Caco-2 (cell line): ENCODE measurements around the gene PPAN. TPM values are rescaled to one million over a fixed set of nuclear protein-coding genes. Genes with fewer than 3 reads are reported as not detected.

Experiments
- BruUV-seq: library from RNA; stranded (reverse); fragments of 400-500 nt; replicated peaks from 2 replicates; lab custom pipeline; 2021; lab: Mats Ljungman, UMichigan
- CTCF ChIA-PET: fragments of 300-600 bp; sonication (Branson Sonifier 250); formaldehyde crosslinking; loops from one replicate; lab custom pipeline; 2022; ENCODE audit warnings: antibody characterized with exemption; lab: Charles Lee
- POLR2A ChIA-PET: fragments of 300-600 bp; sonication (Branson Sonifier 250); formaldehyde crosslinking; loops from one replicate; lab custom pipeline; 2022; ENCODE audit warnings: antibody characterized with exemption; lab: Charles Lee
- DNase-seq, 2 experiments: peaks; one replicate each; pipeline versions ENCODE4 v3.0.0 to v3.0.0-alpha.2; 2020 to 2022
- H3K27me3 ChIP-seq: replicated peaks from 2 replicates; pipeline ENCODE4 v1.6.0; 2011; ENCODE audit warnings: low read length; ENCODE audit not compliant: control insufficient read depth, insufficient read depth
- H3K36me3 ChIP-seq: 2 replicates; pipeline ENCODE4 v1.5.1; 2011; ENCODE audit warnings: low read length; ENCODE audit not compliant: control insufficient read depth, insufficient read depth
- H3K4me1 ChIP-seq: fragments of 250-450 bp; sonication (Bioruptor Pico); 2 replicates; pipeline ENCODE4 v1.5.1; 2020; ENCODE audit warnings: mild to moderate bottlenecking
- H3K4me3 ChIP-seq: 2 replicates; pipeline ENCODE4 v1.5.1; 2011; ENCODE audit warnings: low read depth, mild to moderate bottlenecking, control low read depth, low read length
- H3K9me3 ChIP-seq: fragments of 250-450 bp; sonication (Bioruptor Pico); 2 replicates; pipeline ENCODE4 v1.5.1; 2020; ENCODE audit warnings: mild to moderate bottlenecking, moderate library complexity
- H3K27ac Mint-ChIP-seq: one replicate; pipeline ENCODE4 v1.8.0; 2022; ENCODE audit warnings: mixed read lengths; ENCODE audit not compliant: unreplicated experiment
- H3K27me3 Mint-ChIP-seq: one replicate; pipeline ENCODE4 v1.8.0; 2022; ENCODE audit warnings: mixed read lengths; ENCODE audit not compliant: insufficient read depth, unreplicated experiment
- H3K36me3 Mint-ChIP-seq: one replicate; pipeline ENCODE4 v1.8.0; 2022; ENCODE audit warnings: mild to moderate bottlenecking, mixed read lengths; ENCODE audit not compliant: insufficient read depth, unreplicated experiment
- H3K4me1 Mint-ChIP-seq: one replicate; pipeline ENCODE4 v1.8.0; 2022; ENCODE audit warnings: low read depth, mixed read lengths; ENCODE audit not compliant: unreplicated experiment
- H3K4me3 Mint-ChIP-seq: one replicate; pipeline ENCODE4 v1.8.0; 2022; ENCODE audit warnings: mild to moderate bottlenecking, moderate library complexity, mixed read lengths; ENCODE audit not compliant: unreplicated experiment
- H3K9me3 Mint-ChIP-seq: one replicate; pipeline ENCODE4 v1.8.0; 2022; ENCODE audit warnings: mixed read lengths; ENCODE audit not compliant: unreplicated experiment
- intact Hi-C: fragments of 100-400 bp; cut with micrococcal nuclease; formaldehyde crosslinking; loops from one replicate; pipeline ENCODE4 v1.10.0; 2022; ENCODE audit not compliant: unreplicated experiment
- total RNA-seq: library from RNA; stranded (reverse); gene quantifications from 2 replicates; pipeline ENCODE4 v1.2.3, GENCODE V29; 2022
- TF ChIP-seq, protein P1 (sequence below), 2 experiments: fragments of 200-600 bp in 1 of 2; IDR thresholded peaks; 1 replicate in 1 of 2; 2 replicates in 1 of 2; pipeline versions ENCODE4 v1.5.1 to v1.8.0; 2011 to 2022; ENCODE audit warnings: antibody characterized with exemption in 1 of 2, control low read depth in 1 of 2, inconsistent platforms in 1 of 2, low read depth in 1 of 2, low read length in 1 of 2, mild to moderate bottlenecking in 1 of 2, moderate library complexity in 1 of 2; ENCODE audit not compliant: insufficient read depth in 1 of 2, severe bottlenecking in 1 of 2, unreplicated experiment in 1 of 2

The PPAN gene
- total RNA-seq, 1 experiment from 2014 or later: 62.8 TPM

DNA sequence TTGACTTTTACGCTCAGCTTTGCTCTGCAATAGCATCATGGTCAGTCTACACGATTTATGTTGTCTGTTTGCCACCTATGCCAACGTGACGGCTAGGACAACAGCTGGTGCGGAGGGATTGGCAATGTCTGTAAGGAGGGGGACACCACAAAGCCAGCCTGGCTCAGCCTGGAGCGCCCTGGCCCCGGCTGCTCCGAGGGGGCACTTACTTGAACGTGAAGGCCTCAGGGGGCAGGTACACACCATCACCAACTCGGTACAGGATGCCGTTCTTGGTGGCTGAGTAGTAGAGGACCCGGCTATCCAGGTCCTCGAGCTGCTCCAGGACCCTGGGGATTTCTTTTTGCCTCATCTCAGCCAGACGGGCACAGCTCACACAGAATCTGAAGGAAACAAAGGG lies 40.0 kb downstream of the PPAN start:
- peaks cover 89% of the 10 kb centered on the region for H3K36me3 Mint-ChIP-seq
- ChIA-PET CTCF (no interaction called here), POLR2A (no interaction called here)
- H3K9me3 ChIP-seq: no peaks in the 10 kb centered on the region
- H3K9me3 Mint-ChIP-seq: no peaks in the 10 kb centered on the region
- H3K36me3 ChIP-seq: 0 out of 2 replicates have a peak, but pooled peaks cover under 1% of the 10 kb centered on the region
- H3K4me3 ChIP-seq: no peak overlapping the region
- peak overlapping the region; percentile 32 for H3K27ac Mint-ChIP-seq
- intact Hi-C loops: no loop called here
- TF ChIP-seq, protein P1, sequence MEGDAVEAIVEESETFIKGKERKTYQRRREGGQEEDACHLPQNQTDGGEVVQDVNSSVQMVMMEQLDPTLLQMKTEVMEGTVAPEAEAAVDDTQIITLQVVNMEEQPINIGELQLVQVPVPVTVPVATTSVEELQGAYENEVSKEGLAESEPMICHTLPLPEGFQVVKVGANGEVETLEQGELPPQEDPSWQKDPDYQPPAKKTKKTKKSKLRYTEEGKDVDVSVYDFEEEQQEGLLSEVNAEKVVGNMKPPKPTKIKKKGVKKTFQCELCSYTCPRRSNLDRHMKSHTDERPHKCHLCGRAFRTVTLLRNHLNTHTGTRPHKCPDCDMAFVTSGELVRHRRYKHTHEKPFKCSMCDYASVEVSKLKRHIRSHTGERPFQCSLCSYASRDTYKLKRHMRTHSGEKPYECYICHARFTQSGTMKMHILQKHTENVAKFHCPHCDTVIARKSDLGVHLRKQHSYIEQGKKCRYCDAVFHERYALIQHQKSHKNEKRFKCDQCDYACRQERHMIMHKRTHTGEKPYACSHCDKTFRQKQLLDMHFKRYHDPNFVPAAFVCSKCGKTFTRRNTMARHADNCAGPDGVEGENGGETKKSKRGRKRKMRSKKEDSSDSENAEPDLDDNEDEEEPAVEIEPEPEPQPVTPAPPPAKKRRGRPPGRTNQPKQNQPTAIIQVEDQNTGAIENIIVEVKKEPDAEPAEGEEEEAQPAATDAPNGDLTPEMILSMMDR (IDR thresholded peaks at IDR 0.05; ENCODE audit: insufficient read depth in 1 of 2, low read depth in 1 of 2, low read length in 1 of 2, severe bottlenecking in 1 of 2, unreplicated experiment in 1 of 2): no peak
- H3K4me3 Mint-ChIP-seq: no peak overlapping the region
- no TSS peak for BruUV-seq
- H3K4me1 ChIP-seq: no peaks in the 10 kb centered on the region
- no peaks in the 10 kb centered on the region for H3K27me3 ChIP-seq
- H3K27me3 Mint-ChIP-seq: no peaks in the 10 kb centered on the region
- DNase-seq: no peak
- no peaks in the 10 kb centered on the region for H3K4me1 Mint-ChIP-seq

DNA sequence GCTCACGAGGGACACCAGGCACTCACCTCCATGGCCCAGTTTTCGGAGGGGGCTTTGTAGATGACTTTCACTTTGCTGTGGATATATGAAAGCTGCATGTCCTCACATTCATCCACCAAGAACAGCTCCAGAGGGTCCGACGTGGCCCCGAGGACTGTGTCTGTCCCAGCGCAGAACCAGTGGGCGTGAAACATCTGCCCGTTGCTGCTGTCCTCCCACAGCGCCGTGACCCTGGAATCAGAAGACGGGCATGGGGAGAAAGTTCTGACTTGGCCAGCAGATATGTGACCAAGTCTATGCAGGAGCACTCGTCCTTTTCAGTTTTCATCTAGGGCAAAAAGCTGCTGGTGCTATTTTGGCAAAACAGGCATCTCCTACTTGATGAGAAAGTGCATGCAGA lies 43.3 kb downstream of the PPAN start:
- POLR2A ChIA-PET: no interaction called here
- peaks cover 89% of the 10 kb centered on the region for H3K36me3 Mint-ChIP-seq
- no TSS peak for BruUV-seq
- TF ChIP-seq, protein P1 (IDR thresholded peaks at IDR 0.05; ENCODE audit: insufficient read depth in 1 of 2, low read depth in 1 of 2, low read length in 1 of 2, severe bottlenecking in 1 of 2, unreplicated experiment in 1 of 2): no peak
- no peak for DNase-seq
- no peaks in the 10 kb centered on the region for H3K4me1 ChIP-seq
- H3K4me3 Mint-ChIP-seq: no peak overlapping the region
- H3K4me1 Mint-ChIP-seq: no peaks in the 10 kb centered on the region
- no peaks in the 10 kb centered on the region for H3K27me3 ChIP-seq
- no peaks in the 10 kb centered on the region for H3K9me3 Mint-ChIP-seq
- H3K4me3 ChIP-seq: no peak overlapping the region
- intact Hi-C loops: no loop called here
- no peak overlapping the region for H3K27ac Mint-ChIP-seq
- no peaks in the 10 kb centered on the region for H3K9me3 ChIP-seq
- H3K36me3 ChIP-seq: peaks cover 2% of the 10 kb centered on the region; the same call in 1 of the 2 replicates
- H3K27me3 Mint-ChIP-seq: no peaks in the 10 kb centered on the region
- CTCF ChIA-PET: no interaction called here

DNA sequence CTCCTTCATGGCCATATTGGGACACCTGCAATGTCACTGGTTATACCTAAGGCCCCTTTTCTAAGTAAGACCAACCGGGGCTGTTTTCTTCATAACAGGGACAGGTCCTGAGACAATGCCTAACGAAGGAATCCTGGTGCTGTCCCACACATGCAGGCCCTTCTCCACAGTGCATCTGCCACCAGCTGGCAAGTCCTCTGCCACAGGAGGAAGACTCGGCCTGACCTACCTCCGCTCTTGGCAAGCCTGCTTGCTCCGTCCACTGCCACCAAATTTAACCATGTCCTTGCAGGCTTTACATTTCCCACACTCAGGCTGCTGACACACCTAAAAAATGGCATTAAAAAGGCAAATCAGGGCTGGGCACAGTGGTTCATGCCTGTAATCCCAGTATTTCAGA lies 45.4 kb downstream of the PPAN start:
- H3K36me3 ChIP-seq: peaks cover 2% of the 10 kb centered on the region; the same call in 1 of the 2 replicates
- H3K4me3 ChIP-seq: no peak overlapping the region
- CTCF ChIA-PET: no interaction called here
- no peak for DNase-seq
- H3K4me1 ChIP-seq: no peaks in the 10 kb centered on the region
- H3K27me3 ChIP-seq: no peaks in the 10 kb centered on the region
- intact Hi-C loops: no loop called here
- TF ChIP-seq, protein P1 (IDR thresholded peaks at IDR 0.05; ENCODE audit: insufficient read depth in 1 of 2, low read depth in 1 of 2, low read length in 1 of 2, severe bottlenecking in 1 of 2, unreplicated experiment in 1 of 2): no peak
- no TSS peak for BruUV-seq
- POLR2A ChIA-PET: no interaction called here
- no peak overlapping the region for H3K27ac Mint-ChIP-seq
- no peaks in the 10 kb centered on the region for H3K9me3 Mint-ChIP-seq
- H3K4me3 Mint-ChIP-seq: no peak overlapping the region
- H3K4me1 Mint-ChIP-seq: no peaks in the 10 kb centered on the region
- H3K9me3 ChIP-seq: no peaks in the 10 kb centered on the region
- H3K27me3 Mint-ChIP-seq: no peaks in the 10 kb centered on the region
- peaks cover 88% of the 10 kb centered on the region for H3K36me3 Mint-ChIP-seq
